Activated T-helper 9 cell treated with anti-CD3 and anti-CD28 coated beads, Interleukin-2, amount 50 U/mL, for 16 hours (primary cell): Measurements from ENCODE around the gene STOML1.
"Not testable (repeated sequence)": the region's sequence is repeated elsewhere in the genome, so short reads cannot be mapped to it uniquely, and the experiment has no call there.

ENCODE experiments used
- DNase-seq: peaks from one replicate; pipeline ENCODE4 v3.0.0-alpha.2; 2020; ENCODE audit warnings: low read depth

Gene STOML1

DNA sequence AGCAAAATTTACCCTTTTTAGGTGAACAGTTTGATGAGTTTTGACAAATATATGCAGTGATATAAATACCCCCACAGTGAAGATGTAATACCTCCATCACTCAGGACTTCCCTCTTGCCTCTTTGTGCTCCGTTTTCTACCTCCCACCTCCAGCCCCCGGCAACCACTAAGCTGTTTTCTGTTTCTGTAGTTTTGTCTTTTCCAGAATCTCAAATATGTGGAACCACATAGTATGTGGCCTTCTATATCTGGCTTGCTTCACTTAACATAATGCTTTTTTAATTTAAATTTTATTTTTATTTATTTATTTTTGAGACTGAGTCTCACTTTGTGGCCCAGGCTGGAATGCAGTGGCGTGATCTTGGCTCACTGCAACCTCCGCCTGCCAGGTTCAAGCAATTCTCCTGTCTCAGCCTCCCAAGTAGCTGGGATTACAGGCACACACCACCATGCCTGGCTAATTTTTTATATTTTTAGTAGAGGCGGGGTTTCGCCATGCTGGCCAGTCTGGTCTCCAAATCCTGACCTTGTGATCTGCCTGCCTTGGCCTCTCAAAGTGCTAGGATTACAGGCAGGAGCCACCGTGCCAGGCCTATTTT is 31.5 kb downstream of the STOML1 start:
- not testable (repeated sequence) for DNase-seq

DNA sequence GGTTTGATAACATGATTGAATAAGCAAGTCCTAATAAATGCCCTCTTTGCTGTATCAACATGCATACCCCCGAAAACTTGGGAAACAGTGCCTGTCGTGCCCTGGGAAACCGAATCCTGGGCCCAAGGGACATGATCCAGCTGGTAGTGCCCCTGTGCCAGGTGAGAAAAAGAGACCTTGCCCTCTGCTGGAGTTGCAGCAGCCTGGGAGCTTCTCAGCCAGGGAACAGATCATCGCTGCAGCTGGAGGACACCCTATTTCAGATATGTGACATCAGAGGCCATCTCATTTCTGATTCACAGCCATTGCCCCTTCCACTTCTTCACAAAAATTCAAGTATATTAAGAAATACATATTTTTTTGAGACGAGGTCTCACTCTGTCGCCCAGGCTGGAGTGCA is 32.3 kb downstream of the STOML1 start:
- no peak for DNase-seq

DNA sequence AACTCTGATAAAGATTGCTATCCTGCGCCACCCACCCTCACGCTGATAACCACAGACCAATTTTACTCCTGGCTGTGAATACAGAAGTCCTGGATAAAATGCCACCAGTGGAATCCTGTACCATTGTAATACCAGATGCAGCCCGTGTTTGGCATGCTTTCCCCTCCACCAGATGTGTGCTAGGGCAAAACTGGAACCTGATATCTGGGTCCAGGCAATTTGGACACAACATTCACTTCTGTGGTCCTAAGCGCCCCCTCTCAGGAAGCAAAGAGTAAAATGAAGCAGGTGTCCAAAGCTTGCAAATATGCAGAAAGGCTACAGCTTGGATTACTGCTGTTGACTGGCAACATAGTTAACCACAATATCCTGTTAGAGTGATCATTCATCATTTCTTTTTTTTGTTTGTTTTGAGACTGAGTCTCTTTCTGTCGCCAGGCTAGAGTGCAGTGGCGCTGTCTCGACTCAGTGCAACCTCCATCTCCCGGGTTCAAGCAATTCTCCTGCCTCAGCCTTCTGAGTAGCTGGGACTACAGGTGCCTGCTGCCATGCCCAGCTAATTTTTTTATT is 33.0 kb downstream of the STOML1 start:
- DNase-seq: no peak

DNA sequence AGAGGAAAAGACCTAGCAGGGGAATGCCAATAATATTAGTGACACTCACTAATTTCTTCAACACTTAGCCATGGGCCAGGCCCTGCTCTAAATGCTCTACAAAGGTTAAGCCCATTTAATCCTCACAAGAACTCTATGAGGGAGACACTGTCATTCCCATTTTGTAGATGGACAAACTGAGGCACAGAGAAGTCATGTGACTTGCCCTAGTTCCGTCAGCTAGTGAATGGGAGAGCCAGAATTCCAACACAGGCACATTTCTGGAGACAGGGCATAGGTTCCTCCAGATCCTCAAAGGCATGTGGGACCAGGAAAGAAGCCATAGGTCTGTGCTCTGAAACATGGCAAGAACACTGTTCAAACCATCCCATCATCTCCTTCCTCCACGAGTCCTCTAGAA is 34.3 kb downstream of the STOML1 start:
- DNase-seq: no peak

DNA sequence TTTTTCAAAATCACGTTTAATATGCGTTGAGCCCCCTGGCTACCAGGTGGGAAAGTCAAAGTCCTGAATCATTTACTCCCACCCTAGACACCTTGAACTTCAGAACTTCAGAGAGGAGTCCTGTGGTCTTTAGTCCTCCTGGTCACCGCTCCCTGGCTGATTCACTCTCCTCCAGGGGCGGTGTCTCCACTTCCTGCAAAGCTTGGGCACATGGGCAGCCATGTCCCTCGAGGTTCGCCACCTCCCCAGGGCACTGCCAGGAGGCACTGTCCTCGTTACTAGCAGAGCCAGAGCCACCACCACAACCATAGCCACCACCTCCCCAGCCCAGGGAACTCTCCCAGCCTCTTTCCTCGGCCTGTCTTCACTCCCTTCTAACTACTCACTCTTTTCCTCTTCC is 34.8 kb downstream of the STOML1 start:
- no peak for DNase-seq

DNA sequence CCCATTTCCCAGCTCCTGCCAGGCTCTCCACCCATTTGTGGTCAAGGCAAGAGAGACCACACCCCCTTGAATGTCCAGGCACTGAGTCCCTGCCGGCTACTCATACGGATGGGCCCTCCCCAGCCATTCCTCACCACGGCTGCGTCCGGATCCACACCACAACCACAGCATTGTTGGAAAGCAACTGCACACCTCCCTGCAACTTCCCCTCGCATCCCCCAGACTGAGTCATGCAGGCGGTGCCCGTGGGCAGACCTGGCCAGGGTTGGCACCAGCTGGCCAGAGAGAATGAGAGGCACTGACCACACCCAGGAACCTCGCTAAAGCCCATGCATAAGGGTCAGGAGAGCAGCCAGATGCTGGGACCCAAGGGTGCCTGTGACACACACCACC is 35.4 kb downstream of the STOML1 start:
- no peak for DNase-seq

DNA sequence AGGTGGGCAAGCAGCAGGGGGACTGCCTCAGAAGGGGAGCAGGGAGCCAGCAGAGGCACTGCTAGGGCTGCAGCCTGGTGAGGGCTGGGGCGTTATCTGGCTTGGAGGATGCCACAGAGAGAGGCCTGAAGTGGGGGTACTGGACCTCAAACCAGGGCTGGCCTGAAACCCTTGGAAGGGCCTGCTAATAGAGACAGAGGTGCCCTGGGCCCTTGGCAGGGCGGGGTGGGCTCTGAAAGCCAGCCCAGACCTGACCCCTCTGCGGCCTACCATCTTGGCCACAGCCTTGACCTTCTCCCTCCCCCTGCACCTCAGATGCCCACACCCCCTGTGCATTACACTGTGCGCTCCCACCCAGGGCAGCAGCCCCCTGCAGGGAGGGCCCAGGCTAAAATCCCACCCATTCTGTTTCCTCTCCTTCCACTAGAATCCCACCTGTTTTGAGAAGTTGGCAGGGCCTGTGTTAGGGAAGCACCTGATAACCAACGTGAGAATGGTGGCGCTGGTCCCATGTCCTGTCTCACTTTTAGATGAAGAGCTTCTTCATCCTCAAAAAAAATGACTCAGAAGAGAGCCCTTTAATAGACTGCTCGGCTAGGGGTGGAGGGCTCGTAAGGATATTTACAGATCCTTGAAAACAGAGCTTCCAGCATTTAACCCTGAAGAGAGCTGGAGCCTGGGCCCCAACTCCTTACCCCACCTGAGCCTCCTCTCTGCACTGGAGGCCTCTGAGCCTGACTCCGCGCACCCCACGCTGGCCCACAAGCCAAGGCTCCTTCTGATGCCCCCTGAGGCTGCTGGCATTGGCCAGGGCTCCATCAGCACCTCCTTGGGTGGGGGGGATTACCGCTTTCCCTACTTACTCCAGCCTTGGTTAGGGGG is 36.0 kb downstream of the STOML1 start:
- DNase-seq: no peak

DNA sequence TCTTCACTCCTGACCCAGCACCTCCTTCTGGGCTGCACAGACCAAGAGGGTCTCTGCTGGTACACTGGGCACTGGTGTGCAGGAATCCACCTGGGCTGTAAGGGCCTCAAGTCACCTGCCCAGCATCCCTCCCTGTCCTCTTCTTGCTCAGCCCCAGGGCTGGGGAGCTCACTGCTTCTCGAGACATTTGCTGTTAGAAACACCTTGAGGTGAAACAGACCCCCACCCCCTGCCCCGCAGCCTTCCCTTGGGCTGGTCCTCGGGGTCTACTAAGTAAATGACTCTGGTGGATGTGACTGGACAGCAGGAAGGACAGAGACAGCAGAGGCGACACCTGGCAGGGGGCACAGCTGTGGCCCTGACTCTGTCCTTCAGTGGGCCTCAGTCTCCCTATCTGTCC is 36.8 kb downstream of the STOML1 start:
- no peak for DNase-seq

DNA sequence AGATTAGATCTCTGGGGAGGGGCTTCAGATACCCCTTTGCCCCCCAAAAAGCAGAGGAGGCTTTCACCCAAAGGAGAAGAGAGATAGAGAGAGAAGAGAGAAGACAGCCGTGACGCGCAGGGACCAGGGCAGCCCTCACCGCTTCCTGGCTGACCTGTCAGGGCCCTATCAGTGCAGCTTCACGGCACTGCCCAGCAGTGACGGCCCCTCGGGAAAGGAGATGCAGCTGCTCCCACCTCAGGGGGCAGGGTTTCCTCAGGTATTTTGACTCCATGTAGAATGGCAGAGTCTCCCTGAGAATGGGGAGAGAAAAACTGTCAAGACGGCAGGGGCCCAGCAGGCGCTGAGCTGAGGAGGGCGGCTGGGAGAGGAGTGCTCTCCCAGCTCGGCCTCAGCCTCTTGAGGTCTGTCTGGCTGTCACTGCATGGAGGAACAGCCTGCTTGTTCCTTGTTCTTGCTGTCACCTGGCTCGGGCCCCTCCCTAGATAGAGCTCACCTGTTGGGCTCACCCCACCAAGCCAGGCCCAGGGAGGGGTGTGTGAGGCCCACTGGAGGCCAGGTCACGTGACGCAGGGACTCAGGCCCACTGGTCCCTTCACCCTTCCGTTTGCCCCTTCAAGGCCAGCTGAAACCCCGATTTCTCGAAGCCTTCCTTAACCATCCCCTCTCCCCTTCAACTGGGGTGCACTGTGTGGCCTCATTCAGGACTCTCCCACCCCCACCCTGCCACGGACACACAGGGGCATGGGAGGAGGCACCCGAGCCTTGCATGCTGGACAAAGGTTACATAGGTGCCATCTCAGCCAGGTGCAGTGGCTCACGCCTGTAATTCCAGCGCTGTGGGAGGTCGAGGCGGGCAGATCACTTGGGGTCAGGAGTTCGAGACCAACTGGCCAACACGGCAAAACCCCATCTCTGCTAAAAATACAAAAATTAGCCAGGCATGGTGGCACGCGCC is 37.6 kb downstream of the STOML1 start:
- no peak for DNase-seq

DNA sequence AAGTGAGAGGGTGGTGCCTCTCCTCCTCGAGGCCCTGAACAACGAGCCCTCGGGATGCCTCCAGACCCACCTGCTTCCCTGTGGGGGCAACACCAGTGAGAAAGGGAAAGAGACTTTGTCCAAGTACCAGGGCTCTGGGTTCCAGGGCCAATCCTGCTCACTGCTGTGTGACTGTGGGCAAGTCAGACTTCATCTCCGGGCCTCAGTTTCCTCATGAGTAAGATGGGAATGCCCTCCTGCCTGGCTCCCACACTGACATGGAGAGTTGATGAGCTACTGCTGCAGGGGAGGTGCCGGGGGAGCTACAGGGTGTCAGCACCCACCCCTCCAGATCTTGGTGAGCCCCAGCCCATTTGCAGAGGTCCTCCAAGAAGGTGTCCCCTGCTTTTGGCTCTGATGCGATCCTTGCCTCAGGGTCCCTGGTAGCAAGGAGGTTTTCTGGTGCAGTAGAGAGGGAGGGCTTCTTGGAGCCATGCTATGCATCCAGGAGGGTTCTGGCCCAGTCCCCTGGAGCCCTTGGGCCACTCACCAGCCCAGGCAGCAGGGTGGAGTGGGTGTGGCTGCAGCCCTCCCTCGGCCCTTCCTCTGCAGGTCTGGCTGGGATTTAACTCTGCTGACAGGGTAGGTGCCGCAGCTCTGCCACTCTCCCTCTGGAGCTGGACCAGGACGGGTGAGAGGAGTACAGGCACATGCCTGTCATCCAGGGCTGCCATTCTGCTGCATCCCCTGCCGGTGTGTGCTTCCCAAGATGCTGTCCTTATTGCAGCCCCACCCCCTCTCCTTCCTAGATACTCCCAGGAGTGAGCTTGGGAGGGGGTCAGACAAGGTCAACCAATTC is 39.0 kb downstream of the STOML1 start:
- DNase-seq: no peak

DNA sequence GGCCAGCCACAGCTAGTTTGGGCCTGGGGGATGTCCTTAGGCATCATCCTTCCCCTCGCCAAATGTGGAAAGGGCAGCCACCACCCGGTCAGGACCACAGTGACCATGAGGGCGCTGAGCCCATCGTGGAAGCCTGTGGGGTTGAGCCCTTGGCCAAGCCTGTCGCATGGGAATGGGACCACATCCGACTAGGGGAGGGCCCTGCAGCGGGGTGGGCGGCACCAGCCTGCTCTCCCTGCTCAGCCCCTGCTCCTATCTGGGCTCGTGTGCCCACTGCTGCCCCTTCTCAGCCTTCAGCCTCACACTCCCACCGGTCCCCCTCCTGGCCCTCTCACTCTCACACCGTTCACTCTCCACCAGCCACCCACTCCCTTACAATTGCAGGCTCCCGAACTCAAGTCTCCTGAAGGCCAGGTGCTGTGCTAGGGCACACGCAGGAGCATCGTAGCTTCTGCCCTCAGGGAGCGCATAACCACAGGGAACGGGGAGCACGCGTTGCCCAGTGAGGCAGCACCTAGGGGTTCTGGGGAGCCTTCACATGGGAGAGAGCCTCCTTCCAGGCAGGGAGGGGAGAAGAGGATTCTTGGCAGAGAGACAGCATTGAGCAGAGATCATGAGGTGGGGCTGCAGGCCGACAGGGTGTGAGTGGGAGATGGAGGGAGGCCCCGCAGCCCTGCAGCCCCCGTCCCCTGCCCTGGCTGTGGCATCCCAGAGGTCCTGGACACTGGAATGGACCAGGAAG is 39.8 kb downstream of the STOML1 start:
- no peak for DNase-seq

DNA sequence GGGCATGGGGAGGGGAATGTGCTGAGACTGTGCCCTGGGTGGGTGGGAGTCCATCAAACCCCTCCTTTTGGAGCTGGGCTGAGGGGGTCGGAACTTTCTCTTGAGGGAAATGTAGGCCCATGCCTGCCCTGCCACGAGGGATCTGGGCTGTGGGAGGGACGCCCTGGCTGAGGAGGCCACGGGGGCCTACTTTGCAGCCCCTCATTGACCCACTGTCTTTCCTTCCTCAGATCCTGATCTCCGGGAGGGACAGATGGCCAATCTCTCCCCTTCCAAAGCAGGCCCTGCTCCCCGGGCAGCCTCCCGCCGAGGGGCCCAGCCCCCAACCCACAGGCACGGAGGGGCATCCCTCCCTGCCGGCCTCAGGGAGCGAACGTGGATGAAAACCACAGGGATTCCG is 40.5 kb downstream of the STOML1 start:
- DNase-seq: no peak

DNA sequence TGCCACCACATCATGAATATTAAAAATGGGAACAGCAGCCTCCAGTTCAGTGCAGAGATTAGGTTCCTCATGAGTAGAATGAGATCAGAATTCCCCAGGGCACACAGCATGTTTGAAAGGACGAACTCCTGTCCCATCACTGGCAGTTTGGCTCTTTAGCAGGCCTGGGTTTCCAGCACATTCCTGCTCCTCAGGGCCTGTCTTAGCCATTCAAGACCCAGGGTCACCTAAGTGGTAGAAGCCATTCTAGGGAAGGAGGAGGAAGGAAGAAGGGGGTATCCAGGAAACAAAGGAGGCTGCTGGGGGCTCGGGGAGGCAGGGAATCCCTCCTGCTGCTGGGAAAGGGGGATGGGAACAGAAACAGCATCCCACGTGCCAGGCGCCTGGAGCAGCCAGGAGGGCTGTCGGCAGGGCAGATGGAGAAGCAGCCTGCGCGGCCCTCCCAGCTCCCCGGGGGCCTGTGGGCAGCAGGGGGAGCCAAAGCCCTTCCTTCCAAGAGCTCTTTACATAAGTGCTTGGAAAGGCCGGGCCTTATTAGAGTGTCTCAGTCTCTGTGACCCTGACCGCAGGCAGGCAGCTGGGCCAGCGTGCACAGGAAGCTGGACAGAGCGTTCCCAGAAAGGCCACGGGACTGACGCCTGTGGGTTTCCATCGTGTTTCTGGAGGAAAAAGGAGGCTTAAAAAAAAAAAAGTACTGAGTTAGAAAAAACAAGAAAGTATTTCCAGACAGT is 41.1 kb downstream of the STOML1 start:
- DNase-seq: peak; percentile 46

DNA sequence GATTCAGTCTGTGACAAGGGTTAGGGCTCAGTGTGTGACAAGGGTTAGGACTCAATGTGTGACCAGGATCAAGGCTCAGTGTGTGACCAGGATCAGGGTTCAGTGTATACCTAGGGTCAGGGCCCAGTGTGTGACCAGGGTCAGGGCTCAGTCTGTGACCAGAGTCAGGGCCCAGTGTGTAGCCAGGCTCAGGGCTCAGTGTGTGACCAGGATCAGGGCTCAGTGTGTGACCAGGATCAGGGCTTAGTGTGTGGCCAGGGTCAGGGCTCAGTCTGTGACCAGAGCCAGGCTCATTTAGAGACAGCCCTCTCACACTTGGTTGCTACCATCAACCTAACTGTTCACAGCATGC is 41.6 kb downstream of the STOML1 start:
- no peak for DNase-seq

DNA sequence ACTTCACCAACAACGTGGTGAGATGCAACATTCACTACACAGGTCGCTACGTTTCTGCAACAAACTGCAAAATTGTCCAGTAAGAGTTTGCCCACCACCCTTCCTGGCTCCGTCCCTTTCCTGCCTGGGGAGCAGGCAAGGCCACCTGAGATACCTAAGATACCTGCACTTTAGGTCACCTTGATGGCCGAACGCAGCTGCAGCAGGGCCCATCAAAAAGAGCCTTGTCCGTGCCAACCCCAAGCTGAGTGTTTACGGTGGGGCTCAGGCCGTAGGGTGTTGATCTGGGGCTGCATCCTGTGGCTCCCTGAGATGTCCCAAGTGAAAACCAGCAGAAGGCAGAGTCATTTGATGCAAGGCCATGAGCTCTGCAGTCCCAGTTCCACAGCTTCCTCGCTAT is 42.6 kb downstream of the STOML1 start:
- no peak for DNase-seq

DNA sequence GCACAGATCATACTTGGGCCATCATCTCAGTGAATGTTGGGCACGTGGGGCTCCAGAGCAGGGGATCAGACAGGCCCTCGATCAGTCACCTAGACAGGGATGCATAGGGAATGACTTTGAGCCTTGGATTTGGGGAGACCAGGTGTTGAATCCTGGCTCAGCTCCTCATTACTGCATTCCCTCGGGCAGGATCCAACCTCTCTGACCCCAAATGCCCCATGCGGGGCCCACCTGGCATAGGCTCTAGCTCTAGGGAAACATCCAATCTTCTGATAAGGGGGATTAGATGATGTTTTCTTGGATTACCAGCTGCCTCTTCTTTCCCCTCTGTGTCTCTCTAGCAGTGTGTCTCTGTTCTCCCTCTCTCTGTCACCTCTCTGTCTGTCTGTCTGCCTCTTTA is 43.1 kb downstream of the STOML1 start:
- no peak for DNase-seq

DNA sequence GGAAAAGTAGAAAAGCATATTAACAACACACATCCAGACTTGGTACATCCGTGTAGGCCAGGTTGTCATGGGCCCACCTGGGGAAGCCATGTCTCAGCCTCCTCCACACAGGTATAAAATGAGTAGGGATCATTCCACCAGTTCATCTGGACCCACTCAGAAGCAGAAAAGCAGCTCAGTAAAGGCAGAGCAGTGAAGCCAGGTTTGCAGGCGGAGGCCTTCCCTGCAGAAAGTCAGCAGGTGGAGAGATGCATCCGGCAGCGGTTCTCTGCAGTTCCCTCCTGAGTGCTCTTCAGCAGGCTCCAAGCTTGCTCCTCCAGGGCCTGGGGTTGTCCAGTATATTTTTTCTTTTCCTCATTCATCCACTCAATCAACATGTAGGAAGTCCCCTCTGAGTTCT is 43.7 kb downstream of the STOML1 start:
- DNase-seq: no peak

DNA sequence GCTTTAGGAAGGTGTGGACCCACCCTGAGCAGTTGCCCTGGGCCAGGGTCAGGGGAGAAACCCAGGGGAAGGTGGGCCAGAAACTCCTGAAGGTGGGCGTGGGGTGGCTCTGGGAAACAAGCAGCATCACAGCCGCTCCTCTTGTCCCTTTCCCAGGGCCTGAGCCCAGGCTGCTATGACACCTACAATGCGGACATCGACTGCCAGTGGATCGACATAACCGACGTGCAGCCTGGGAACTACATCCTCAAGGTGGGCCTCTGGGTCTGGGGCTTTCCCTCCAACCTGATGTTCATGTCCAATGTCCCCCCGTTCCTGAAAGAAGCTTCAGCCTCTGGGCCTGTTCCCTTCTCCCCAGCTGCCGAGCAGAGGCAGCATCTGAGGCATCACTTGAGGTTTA is 44.4 kb downstream of the STOML1 start:
- no peak for DNase-seq

DNA sequence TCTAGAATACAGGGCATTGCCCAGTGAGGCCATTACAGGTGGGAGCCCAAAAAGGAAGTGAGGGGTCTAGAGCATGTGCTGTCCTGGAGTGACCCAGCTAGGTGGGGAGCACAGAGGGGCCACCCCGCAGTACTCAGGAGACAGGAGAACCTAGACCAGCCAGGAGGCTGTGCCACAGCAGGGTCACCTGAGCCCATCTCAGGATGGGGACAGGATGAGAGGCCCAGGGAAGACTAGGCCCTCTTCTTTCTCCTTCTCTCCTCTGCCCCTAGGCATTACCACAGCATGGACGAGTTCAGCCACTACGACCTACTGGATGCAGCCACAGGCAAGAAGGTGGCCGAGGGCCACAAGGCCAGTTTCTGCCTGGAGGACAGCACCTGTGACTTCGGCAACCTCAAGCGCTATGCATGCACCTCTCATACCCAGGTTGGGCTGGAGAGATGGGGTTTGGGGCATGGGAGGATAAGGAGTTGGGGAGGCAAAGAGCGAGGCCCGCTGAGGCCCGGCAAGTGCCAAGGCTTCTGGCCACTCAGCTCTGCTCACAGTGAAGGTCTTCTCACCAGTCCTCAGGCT is 45.2 kb downstream of the STOML1 start:
- no peak for DNase-seq
